ENCODE results near the gene FERMT1.
"Not testable (repeated sequence)": the region's sequence is repeated elsewhere in the genome, so short reads cannot be mapped to it uniquely, and the experiment has no call there.

Gene FERMT1

GRCh38 chr20:6116758-6117157, 6.1 kb downstream of the FERMT1 start:
- DNase-seq (ENCODE audit: low read depth), result no peak
- TF ChIP-seq CTCF (IDR thresholded peaks at IDR 0.05; ENCODE audit: insufficient read depth, low read depth, low read length, missing control alignments), result no peak

GRCh38 chr20:6115221-6115895, 7.5 kb downstream of the FERMT1 start:
- DNase-seq (ENCODE audit: low read depth), result no peak
- H3K4me3 ChIP-seq (ENCODE audit: low read depth, low read length), result no peak overlapping the region
- TF ChIP-seq CTCF (IDR thresholded peaks at IDR 0.05; ENCODE audit: insufficient read depth, low read depth, low read length, missing control alignments), result no peak

More at GRCh38 chr20:6116758-6117157, 6.1 kb downstream of the FERMT1 start:
- no peak overlapping the region for H3K4me3 ChIP-seq (ENCODE audit: low read depth, low read length)

GRCh38 chr20:6114696-6115095, 8.1 kb downstream of the FERMT1 start:
- DNase-seq (ENCODE audit: low read depth), result no peak
- no peak overlapping the region for H3K4me3 ChIP-seq (ENCODE audit: low read depth, low read length)
- no peak for TF ChIP-seq CTCF (IDR thresholded peaks at IDR 0.05; ENCODE audit: insufficient read depth, low read depth, low read length, missing control alignments)

GRCh38 chr20:6113951-6114350, 8.9 kb downstream of the FERMT1 start:
- no peak for DNase-seq (ENCODE audit: low read depth)
- no peak overlapping the region for H3K4me3 ChIP-seq (ENCODE audit: low read depth, low read length)
- TF ChIP-seq CTCF (IDR thresholded peaks at IDR 0.05; ENCODE audit: insufficient read depth, low read depth, low read length, missing control alignments), result no peak

GRCh38 chr20:6112965-6113364, 9.9 kb downstream of the FERMT1 start:
- not testable (repeated sequence) for DNase-seq (ENCODE audit: low read depth); H3K4me3 ChIP-seq (ENCODE audit: low read depth, low read length)

- H3K4me3 ChIP-seq (ENCODE audit: low read depth, low read length), result no peak overlapping the region
- DNase-seq (ENCODE audit: low read depth), result no peak
- no peak for TF ChIP-seq CTCF (IDR thresholded peaks at IDR 0.05; ENCODE audit: insufficient read depth, low read depth, low read length, missing control alignments)
These were observed 14.5 kb downstream of the FERMT1 start for GRCh38 chr20:6108330-6108729.

- H3K4me3 ChIP-seq (ENCODE audit: low read depth, low read length), result no peak overlapping the region
- no peak for DNase-seq (ENCODE audit: low read depth)
- no peak for TF ChIP-seq CTCF (IDR thresholded peaks at IDR 0.05; ENCODE audit: insufficient read depth, low read depth, low read length, missing control alignments)
These were observed 18.2 kb downstream of the FERMT1 start for GRCh38 chr20:6104493-6105188.

Data from GM12865 (cell line).